ENCODE measurements around the gene LHPP. TPM values are rescaled to one million over a fixed set of nuclear protein-coding genes. Genes with fewer than 3 reads are reported as not detected.

The LHPP gene
- total RNA-seq, 4 donors from 2014 or later, result 34.2 to 76.7 (median 38.2) TPM

- Histone ChIP-seq H3K27me3 (no peaks in the 10 kb centered on the region), H3K9me3 (no peaks in the 10 kb centered on the region), H3K4me3 (no peak overlapping the region), H3K36me3 (no peaks in the 10 kb centered on the region), H3K27ac (no peak overlapping the region), H3K4me1 (peaks cover 0 to 21% (median 1%) of the 10 kb centered on the region in 4 donors)
- no peak for DNase-seq
- TF ChIP-seq POLR2A (IDR thresholded peaks at IDR 0.05), result no peak
- no peak for TF ChIP-seq CTCF (IDR thresholded peaks at IDR 0.05)
These were observed 127.9 kb downstream of the LHPP start for GRCh38 chr10:124589491-124590041.

- Histone ChIP-seq H3K27ac (no peak overlapping the region), H3K36me3 (no peaks in the 10 kb centered on the region), H3K4me3 (no peak overlapping the region), H3K9me3 (no peaks in the 10 kb centered on the region), H3K27me3 (no peaks in the 10 kb centered on the region), H3K4me1 (peaks cover 0 to 21% (median 1%) of the 10 kb centered on the region in 4 donors)
- no peak for DNase-seq
- TF ChIP-seq POLR2A (IDR thresholded peaks at IDR 0.05) (no peak), CTCF (IDR thresholded peaks at IDR 0.05) (no peak)
These were observed 128.8 kb downstream of the LHPP start for GRCh38 chr10:124590216-124591122.

GRCh38 chr10:124591123-124591495, 129.5 kb downstream of the LHPP start:
- no peak overlapping the region for H3K27ac ChIP-seq
- no peak overlapping the region for H3K4me3 ChIP-seq
- no peaks in the 10 kb centered on the region for H3K9me3 ChIP-seq
- no peak for TF ChIP-seq CTCF (IDR thresholded peaks at IDR 0.05)
- TF ChIP-seq POLR2A (IDR thresholded peaks at IDR 0.05), result no peak
- DNase-seq, result no peak
- H3K27me3 ChIP-seq, result no peaks in the 10 kb centered on the region
- peaks cover 0 to 21% (median 1%) of the 10 kb centered on the region in 4 donors for H3K4me1 ChIP-seq
- H3K36me3 ChIP-seq, result no peaks in the 10 kb centered on the region

GRCh38 chr10:124592101-124592500, 130.5 kb downstream of the LHPP start:
- Histone ChIP-seq H3K9me3 (no peaks in the 10 kb centered on the region), H3K36me3 (no peaks in the 10 kb centered on the region), H3K27ac (no peak overlapping the region), H3K27me3 (no peaks in the 10 kb centered on the region), H3K4me3 (no peak overlapping the region), H3K4me1 (peaks cover 0 to 26% (median 1%) of the 10 kb centered on the region in 4 donors)
- TF ChIP-seq POLR2A (IDR thresholded peaks at IDR 0.05) (no peak), CTCF (IDR thresholded peaks at IDR 0.05) (no peak)
- DNase-seq, result no peak

GRCh38 chr10:124592736-124593430, 131.3 kb downstream of the LHPP start:
- Histone ChIP-seq H3K4me1 (peaks cover 0 to 25% (median 1%) of the 10 kb centered on the region in 4 donors), H3K36me3 (no peaks in the 10 kb centered on the region), H3K27ac (no peak overlapping the region), H3K9me3 (no peaks in the 10 kb centered on the region), H3K4me3 (no peak overlapping the region), H3K27me3 (no peaks in the 10 kb centered on the region)
- DNase-seq, result no peak
- no peak for TF ChIP-seq POLR2A (IDR thresholded peaks at IDR 0.05)
- TF ChIP-seq CTCF (IDR thresholded peaks at IDR 0.05), result no peak

Data from Peyer's patch (tissue), 4 donors.